ENCODE data around the gene DUSP22.
"Not testable (repeated sequence)": the region's sequence is repeated elsewhere in the genome, so short reads cannot be mapped to it uniquely, and the experiment has no call there.

The DUSP22 gene

DNA sequence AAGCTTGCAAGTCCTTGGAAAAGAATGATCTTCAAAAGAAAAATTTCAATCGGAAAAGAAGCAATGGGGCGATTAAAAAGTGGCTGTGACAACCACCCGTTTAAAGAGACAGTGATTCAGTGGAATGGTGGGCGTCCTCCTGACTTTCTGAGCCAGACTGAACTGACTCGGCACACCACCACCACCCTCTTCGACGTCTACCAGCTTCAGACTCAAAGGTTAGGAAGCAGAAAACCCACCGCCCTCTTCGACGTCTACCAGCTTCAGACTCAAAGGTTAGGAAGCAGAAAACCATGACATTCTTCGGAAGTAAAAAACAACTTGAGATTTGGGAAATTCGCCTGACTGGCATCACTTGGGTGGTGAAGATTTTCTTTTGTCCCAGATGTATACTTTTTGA lies 71.0 kb downstream of the DUSP22 start:
- Mint-ChIP-seq H3K4me1 (ENCODE audit: low read depth) (peaks cover 3% of the 10 kb centered on the region), H3K27me3 (peaks cover 4% of the 10 kb centered on the region), H3K9me3 (peaks cover 21% of the 10 kb centered on the region), H3K27ac (no peak overlapping the region), H3K36me3 (ENCODE audit: low read depth) (no peaks in the 10 kb centered on the region), H3K4me3 (no peak overlapping the region)
- no peak for DNase-seq

DNA sequence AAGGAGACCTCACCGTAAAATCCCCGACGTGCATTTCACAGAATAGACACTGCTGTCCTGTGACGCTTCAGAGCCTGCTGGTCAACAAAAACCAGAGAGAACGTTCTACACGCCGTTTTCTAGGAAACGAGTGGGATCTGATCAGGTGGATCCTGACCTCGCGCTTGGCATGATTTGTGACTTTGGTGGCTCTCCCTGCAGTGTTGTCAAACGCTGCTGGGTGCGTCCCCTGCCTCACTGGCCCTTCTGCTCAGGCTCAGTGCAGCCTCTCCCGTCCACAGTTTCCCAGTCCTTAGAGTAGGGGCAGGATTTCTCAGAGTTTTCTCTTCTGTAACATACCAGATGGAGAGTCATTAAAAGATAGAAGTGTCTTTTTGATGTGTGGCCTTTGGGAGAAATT lies 71.6 kb downstream of the DUSP22 start:
- no peak for DNase-seq
- Mint-ChIP-seq H3K36me3 (ENCODE audit: low read depth) (no peaks in the 10 kb centered on the region), H3K9me3 (peaks cover 21% of the 10 kb centered on the region), H3K4me1 (ENCODE audit: low read depth) (no peaks in the 10 kb centered on the region), H3K27me3 (peaks cover 4% of the 10 kb centered on the region), H3K4me3 (no peak overlapping the region), H3K27ac (no peak overlapping the region)

DNA sequence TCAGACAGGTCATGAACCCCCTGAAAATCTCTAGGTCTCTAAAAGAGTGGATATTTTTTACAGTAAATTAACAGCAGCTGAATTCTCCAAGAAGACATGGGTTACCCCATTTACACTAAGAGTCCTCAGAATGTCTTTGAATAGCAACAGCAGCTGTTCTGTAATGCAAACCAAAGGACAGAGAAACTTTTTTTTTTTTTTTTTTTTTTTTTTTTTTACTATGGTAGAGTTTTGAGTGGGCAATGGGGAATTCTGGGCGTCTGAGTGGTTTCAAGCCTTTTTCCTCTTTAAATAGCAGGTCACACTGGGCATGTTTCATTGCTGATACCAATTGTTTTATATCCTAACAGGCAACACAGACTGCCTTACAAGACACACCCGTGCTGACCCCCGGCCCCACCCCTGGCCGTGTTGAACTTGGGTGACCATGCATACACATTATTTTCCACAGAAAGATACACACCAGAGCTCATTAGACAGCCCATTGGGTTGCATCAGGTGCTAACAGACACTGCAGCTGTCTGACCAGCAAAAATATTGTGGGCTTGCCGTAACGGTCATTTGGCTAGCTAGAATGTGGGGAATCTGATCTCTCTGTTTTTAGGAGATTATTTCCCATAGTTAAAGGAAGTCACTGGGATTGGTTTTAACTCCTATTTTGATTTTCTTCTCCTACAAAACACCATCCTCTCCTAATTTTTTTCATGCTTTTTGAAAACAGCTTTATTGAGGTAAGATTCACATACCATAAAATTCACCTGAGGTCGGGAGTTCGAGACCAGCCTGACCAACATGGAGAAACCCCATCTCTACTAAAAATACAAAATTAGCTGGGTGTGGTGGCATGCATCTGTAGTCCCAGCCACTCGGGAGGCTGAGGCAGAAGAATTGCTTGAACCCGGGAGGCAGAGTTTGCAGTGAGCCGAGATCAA lies 72.6 kb downstream of the DUSP22 start:
- DNase-seq, result no peak
- Mint-ChIP-seq H3K27me3 (peaks cover 10% of the 10 kb centered on the region), H3K4me3 (no peak overlapping the region), H3K4me1 (ENCODE audit: low read depth) (no peaks in the 10 kb centered on the region), H3K27ac (no peak overlapping the region), H3K9me3 (peaks cover 21% of the 10 kb centered on the region), H3K36me3 (ENCODE audit: low read depth) (no peaks in the 10 kb centered on the region)

DNA sequence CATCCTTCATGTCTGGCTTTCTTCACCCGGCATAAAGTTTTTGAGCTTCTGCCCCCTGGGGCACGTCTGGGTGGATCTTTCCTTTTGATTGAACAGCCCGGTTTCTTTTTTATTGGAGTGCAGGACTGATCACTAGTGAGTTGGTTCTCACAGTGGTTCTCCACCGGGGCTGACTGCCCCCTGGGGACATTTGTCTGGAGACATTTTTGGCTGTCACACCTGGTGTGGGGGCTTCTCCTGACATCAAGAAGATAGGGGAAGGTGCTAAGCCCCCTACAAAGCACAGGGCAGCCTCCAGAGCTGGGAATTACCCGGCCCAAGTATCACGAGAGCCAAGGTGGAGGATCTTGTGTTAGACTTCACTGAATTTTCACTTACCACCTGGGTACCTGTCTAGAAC lies 73.5 kb downstream of the DUSP22 start:
- no peaks in the 10 kb centered on the region for H3K36me3 Mint-ChIP-seq (ENCODE audit: low read depth)
- peaks cover 17% of the 10 kb centered on the region for H3K27me3 Mint-ChIP-seq
- H3K4me1 Mint-ChIP-seq (ENCODE audit: low read depth), result no peaks in the 10 kb centered on the region
- H3K27ac Mint-ChIP-seq, result no peak overlapping the region
- H3K4me3 Mint-ChIP-seq, result no peak overlapping the region
- H3K9me3 Mint-ChIP-seq, result peaks cover 21% of the 10 kb centered on the region
- DNase-seq, result no peak

DNA sequence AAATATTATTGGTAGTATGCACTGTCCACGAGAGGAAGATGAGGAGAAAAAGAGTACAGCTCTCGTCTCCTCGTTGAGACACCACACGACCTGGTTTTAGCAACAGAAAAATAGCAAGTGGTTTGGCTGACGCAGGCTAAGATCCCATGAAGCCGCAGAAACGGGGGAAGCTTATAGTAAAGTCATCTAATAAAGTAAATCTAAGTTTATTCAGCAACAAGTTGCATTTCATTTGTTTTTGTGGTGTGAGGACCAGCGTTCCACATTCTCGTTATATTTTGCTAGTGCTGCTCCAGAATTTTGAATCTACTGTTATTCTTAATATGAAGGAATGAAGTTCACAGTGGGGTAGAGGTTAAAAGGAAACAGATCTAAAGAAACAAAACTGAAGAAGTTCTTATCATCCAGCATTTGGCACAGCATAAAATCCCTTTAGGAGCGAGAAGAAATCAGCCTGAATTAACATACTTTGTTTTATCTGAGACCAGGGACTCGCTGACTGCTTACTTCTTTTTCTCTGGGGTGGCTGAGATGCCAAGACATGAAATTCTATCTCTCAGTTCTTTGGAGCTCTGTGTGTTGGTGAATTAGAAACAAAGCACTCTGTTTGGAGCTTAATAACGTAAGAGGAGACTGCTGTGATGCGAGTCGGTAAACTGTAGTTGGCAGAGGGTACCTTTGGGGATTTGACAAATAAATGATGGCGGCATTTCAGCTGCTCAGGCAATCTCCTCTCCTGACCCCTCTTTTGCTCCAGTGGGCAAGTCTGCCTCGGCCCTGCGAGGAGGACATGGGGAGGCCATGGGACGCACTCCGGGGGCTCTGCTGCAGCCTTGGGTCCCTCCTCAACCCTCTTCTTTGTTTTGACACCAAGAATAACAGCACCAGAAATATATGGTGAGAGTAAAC lies 74.4 kb downstream of the DUSP22 start:
- Mint-ChIP-seq H3K27me3 (peaks cover 18% of the 10 kb centered on the region), H3K36me3 (ENCODE audit: low read depth) (no peaks in the 10 kb centered on the region), H3K27ac (no peak overlapping the region), H3K4me1 (ENCODE audit: low read depth) (no peaks in the 10 kb centered on the region), H3K9me3 (peaks cover 21% of the 10 kb centered on the region), H3K4me3 (no peak overlapping the region)
- DNase-seq, result no peak

DNA sequence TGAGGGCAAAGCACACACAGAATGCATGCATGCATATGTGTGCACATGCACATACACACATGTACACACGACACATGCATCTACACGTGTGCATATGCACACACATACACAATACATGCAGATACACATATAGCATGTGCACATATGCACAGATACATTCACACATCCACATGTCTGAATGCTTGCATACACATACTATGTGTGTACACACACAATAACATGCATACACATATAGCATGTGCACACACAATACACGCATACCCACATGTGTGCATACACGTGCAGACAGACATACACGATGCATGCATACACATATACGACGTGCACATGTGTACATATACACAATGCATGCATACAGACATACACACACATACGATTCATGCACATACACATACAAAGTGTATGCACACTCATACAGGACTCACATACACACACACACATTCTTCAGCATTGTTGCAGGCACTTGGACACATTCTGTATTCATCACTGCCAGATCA lies 75.1 kb downstream of the DUSP22 start:
- no peak for DNase-seq
- peaks cover 21% of the 10 kb centered on the region for H3K9me3 Mint-ChIP-seq
- H3K36me3 Mint-ChIP-seq (ENCODE audit: low read depth), result no peaks in the 10 kb centered on the region
- peaks cover 18% of the 10 kb centered on the region for H3K27me3 Mint-ChIP-seq
- no peak overlapping the region for H3K4me3 Mint-ChIP-seq
- H3K4me1 Mint-ChIP-seq (ENCODE audit: low read depth), result no peaks in the 10 kb centered on the region
- H3K27ac Mint-ChIP-seq, result no peak overlapping the region

DNA sequence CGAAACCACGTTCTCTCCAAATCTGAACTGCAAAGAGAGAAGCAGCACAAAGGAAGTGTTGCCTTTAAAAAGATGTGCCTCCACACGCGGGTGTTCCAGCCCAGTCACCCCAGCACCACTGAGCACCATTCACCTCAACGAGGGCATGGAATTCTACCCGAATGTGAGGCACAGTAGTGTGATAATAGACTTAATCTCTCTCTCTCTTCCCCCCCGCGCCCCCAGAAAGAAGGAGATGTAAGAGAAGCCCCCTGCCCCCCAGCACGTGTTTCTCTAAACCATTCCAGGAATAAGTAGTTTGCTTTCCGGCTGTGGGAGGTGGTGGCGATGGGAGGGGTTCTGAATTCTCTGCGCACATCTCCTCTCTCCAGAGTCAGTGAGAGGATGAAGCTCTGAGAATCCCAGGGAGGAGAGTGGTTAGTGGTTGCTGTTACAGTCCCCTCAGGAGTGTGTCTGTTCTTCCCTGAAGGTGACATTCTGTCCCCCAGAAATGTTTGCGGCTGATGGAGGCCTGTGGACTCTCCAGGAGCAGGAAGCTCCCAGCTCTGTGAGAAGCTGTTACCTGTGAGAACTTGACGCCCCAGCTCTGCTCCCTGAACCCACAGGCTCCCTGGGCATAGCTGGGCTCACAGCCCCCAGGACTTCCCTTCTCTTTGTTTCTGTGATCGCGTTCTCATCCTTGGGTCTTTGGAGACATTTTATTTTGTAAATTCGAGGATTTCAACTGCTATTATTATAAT lies 75.8 kb downstream of the DUSP22 start:
- Mint-ChIP-seq H3K4me3 (no peak overlapping the region), H3K4me1 (ENCODE audit: low read depth) (peaks cover 2% of the 10 kb centered on the region), H3K27me3 (peaks cover 24% of the 10 kb centered on the region), H3K27ac (no peak overlapping the region), H3K9me3 (peaks cover 16% of the 10 kb centered on the region), H3K36me3 (ENCODE audit: low read depth) (no peaks in the 10 kb centered on the region)
- no peak for DNase-seq

DNA sequence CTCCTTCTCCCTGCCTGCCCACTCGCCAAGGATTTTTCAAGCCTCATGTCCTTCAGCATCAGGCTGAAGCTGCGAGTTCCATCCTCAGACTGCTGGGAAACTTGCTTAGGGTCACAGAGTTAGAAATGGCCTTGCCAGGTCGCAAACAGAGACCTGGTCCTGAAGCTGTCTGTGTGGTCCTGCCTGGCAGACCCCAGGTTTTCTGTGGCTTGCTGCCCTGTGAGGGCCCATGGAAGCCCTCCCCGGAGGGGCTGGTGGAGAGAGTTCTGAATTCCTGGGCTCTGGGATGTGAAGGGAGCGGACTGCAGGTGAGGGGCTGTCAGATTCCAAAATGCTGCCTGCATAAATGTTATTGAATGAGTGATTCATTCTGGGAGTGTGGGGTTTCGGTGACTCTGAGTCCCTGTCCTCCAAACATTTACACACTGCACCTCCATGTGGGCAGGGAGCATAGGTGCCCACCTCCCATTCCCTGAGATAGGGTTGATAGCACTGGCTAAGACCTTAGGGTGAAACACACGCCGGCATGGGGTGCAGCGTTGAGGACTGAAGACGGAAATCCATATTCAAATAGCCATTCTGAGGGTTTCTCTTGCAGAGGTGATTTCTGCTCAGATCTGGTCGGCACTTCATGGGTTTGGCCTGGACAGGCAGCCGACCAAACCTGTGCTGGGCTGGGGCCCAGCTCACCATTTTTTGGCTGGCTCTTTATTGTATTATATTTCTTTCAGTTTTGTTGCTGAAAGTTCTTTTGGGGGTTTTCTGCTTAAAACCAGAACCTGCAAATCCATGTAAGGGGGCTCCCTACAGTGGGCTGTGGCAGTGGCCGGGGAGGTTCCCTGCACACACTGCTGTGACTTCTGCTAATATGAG lies 77.5 kb downstream of the DUSP22 start:
- H3K27me3 Mint-ChIP-seq, result peaks cover 36% of the 10 kb centered on the region

DNA sequence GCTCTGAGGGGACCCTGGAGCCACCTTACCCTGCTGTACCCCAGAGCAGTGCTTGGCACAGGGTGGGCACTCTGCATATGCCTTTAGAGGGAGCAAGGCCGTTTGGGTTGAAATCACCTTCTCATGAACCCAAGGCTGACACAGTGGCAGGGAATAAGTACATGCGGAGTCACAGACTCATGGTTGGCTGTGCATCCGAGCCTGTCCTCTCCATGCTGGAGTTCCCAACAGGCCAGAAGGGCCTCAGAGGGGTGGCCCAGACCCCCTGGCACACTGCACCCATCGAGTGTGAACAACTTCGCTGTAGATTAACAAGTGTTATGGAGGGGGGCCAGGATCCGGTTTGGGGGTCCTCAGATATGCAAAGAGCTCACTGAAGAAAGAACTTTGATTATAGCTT lies 78.3 kb downstream of the DUSP22 start:
- Mint-ChIP-seq H3K4me3 (no peak overlapping the region), H3K4me1 (ENCODE audit: low read depth) (peaks cover 2% of the 10 kb centered on the region), H3K27me3 (peaks cover 41% of the 10 kb centered on the region), H3K9me3 (peaks cover 2% of the 10 kb centered on the region), H3K36me3 (ENCODE audit: low read depth) (no peaks in the 10 kb centered on the region), H3K27ac (no peak overlapping the region)
- no peak for DNase-seq

More for the DNA sequence above, 77.5 kb downstream of the DUSP22 start:
- H3K36me3 Mint-ChIP-seq (ENCODE audit: low read depth), result no peaks in the 10 kb centered on the region
- DNase-seq, result no peak
- H3K9me3 Mint-ChIP-seq, result peaks cover 3% of the 10 kb centered on the region
- no peak overlapping the region for H3K27ac Mint-ChIP-seq
- peaks cover 2% of the 10 kb centered on the region for H3K4me1 Mint-ChIP-seq (ENCODE audit: low read depth)
- no peak overlapping the region for H3K4me3 Mint-ChIP-seq

DNA sequence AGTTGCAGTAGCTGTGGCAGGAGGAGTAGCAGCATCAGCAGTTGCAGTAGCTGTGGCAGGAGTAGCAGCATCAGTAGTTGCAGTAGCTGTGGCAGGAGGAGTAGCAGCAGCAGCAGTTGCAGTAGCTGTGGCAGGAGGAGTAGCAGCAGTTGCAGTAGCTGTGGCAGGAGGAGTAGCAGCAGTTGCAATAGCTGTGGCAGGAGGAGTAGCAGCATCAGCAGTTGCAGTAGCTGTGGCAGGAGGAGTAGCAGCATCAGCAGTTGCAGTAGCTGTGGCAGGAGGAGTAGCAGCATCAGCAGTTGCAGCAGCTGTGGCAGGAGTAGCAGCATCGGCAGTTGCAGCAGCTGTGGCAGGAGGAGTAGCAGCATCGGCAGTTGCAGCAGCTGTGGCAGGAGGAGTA lies 79.6 kb downstream of the DUSP22 start:
- not testable (repeated sequence) for H3K36me3 Mint-ChIP-seq (ENCODE audit: low read depth); H3K4me1 Mint-ChIP-seq (ENCODE audit: low read depth); DNase-seq; H3K4me3 Mint-ChIP-seq; H3K9me3 Mint-ChIP-seq; H3K27ac Mint-ChIP-seq
- peaks cover 43% of the 10 kb centered on the region for H3K27me3 Mint-ChIP-seq

DNA sequence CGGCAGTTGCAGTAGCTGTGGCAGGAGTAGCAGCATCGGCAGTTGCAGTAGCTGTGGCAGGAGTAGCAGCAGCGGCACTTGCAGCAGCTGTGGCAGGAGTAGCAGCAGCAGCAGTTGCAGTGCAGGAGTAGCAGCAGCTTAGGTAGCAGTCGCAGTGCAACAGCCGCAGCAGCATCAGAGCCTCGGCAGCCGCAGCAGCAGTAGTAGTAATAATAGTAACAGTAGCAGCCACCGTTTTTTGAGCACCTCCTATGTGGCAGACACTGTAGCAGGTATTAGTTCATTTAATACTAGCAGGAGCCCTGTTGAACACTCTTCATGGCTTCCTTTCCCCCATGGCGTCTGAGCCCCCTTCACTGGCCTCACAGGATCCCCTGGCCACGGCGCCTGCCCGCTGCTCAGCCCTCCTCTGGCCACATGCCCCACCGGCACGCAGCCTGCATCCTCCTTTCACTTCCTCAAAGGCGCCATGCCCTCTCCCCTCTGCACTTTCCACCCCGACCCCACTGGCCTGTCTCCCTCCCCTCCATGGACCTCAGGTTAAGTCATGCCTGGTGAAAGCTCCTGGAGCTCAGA lies 80.1 kb downstream of the DUSP22 start:
- no peaks in the 10 kb centered on the region for H3K9me3 Mint-ChIP-seq
- H3K27ac Mint-ChIP-seq, result no peak overlapping the region
- H3K4me3 Mint-ChIP-seq, result no peak overlapping the region

DNA sequence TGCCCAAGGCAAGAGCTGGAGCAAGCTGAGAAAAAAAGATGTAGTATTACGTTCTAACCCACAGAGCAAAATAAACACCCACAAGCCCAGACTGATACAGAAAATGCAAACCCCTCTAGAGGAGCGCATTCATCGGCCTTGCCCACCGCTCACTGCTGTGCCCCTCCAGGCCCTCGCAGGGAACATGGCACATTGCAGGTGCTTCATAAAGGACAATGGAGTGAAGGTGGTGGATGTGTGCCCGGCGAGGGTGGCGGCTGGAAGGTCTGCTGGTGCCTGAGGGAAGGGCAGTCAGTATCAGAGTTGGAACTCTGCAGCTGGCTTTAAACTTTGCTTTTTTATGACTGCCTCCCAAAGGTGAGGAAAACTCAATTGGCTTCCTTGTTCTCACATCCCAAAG lies 80.7 kb downstream of the DUSP22 start:
- Mint-ChIP-seq H3K4me1 (ENCODE audit: low read depth) (peaks cover 6% of the 10 kb centered on the region), H3K9me3 (no peaks in the 10 kb centered on the region), H3K36me3 (ENCODE audit: low read depth) (no peaks in the 10 kb centered on the region), H3K4me3 (no peak overlapping the region), H3K27me3 (peaks cover 43% of the 10 kb centered on the region), H3K27ac (no peak overlapping the region)
- no peak for DNase-seq

More for the DNA sequence above, 80.1 kb downstream of the DUSP22 start:
- Mint-ChIP-seq H3K4me1 (ENCODE audit: low read depth) (peaks cover 6% of the 10 kb centered on the region), H3K27me3 (peaks cover 47% of the 10 kb centered on the region), H3K36me3 (ENCODE audit: low read depth) (no peaks in the 10 kb centered on the region)
- no peak for DNase-seq

Data from activated T-cell treated with anti-CD3 and anti-CD28 coated beads, Interleukin-2, amount 50 U/mL, for 24 hours (primary cell).